Natural killer cell treated with Interleukin-12 subunit alpha and Interleukin-12 subunit beta and Interleukin-15 and Interleukin-18, amount 100 ng/mL, for 72 hours (primary cell): ENCODE data around the gene PACRG. TPM values are rescaled to one million over a fixed set of nuclear protein-coding genes. Genes with fewer than 3 reads are reported as not detected.

Source experiments
- ATAC-seq, 2 donors: fragments of 150-1000 bp; cut with Tn5 transposase in 1 of 2; sonication (Bioruptor Pico), chemical (Tn5 transposase) in 1 of 2; 2 replicates each; pipeline ENCODE4 v1.10.0; 2021
- DNase-seq: peaks from one replicate; pipeline ENCODE4 v3.0.0; 2022; ENCODE audit warnings: low spot score
- H3K27ac Mint-ChIP-seq, 2 donors: 1 replicate in 1 of 2; 2 replicates in 1 of 2; pipeline ENCODE4 v1.8.0; 2022; ENCODE audit warnings: mixed read lengths in 2 of 2, mild to moderate bottlenecking in 1 of 2, moderate library complexity in 1 of 2
- H3K27me3 Mint-ChIP-seq, 2 donors: 1 replicate in 1 of 2; 2 replicates in 1 of 2; pipeline ENCODE4 v1.8.0; 2022; ENCODE audit warnings: mixed read lengths in 2 of 2
- H3K36me3 Mint-ChIP-seq: one replicate; pipeline ENCODE4 v1.8.0; 2022; ENCODE audit warnings: mixed read lengths
- H3K4me1 Mint-ChIP-seq, 2 donors: 1 replicate in 1 of 2; 2 replicates in 1 of 2; pipeline ENCODE4 v1.8.0; 2022; ENCODE audit warnings: low read depth in 2 of 2, mixed read lengths in 2 of 2, mild to moderate bottlenecking in 1 of 2
- H3K4me3 Mint-ChIP-seq: one replicate; pipeline ENCODE4 v1.8.0; 2022; ENCODE audit warnings: mixed read lengths
- H3K9me3 Mint-ChIP-seq: 2 replicates; pipeline ENCODE4 v1.8.0; 2022; ENCODE audit warnings: mixed read lengths
- total RNA-seq, 2 donors: library from RNA; stranded (reverse); gene quantifications; one replicate each; pipeline ENCODE4 v1.2.3, GENCODE V29; 2022

PACRG gene
- total RNA-seq, 2 donors from 2014 or later, result not detected

DNA sequence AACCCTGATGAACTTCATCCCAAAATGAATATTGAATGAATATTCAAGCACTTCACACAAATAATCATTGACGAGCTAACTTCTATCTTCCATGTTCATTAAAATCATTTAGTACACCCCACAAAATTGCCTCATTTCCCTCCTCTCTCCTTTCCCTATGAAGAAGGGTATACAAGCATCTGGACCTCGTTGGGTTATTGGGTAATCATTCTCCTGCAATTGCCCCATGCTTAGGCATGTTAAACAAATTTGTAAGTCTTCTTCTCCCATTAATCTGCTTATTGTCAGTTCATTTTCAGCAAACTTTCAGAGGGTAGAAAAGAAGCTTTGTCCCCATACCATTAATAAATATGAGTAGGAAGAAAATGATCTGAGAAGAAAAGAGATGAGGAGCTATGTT is 27.8 kb upstream of the PACRG start:
- no peaks in the 10 kb centered on the region for H3K4me1 Mint-ChIP-seq
- DNase-seq (no peak), ATAC-seq (no peak)
- no peaks in the 10 kb centered on the region for H3K36me3 Mint-ChIP-seq
- no peak overlapping the region for H3K27ac Mint-ChIP-seq
- no peak overlapping the region for H3K4me3 Mint-ChIP-seq
- no peaks in the 10 kb centered on the region for H3K9me3 Mint-ChIP-seq
- peaks cover 0 to 2% of the 10 kb centered on the region in 2 donors for H3K27me3 Mint-ChIP-seq

GRCh38 chr6:162700966-162701365 is 26.8 kb upstream of the PACRG start:
- Mint-ChIP-seq H3K27me3 (peaks cover 0 to 2% of the 10 kb centered on the region in 2 donors), H3K9me3 (no peaks in the 10 kb centered on the region), H3K4me3 (no peak overlapping the region), H3K4me1 (no peaks in the 10 kb centered on the region), H3K27ac (no peak overlapping the region), H3K36me3 (no peaks in the 10 kb centered on the region)
- no peak for DNase-seq
- ATAC-seq, result no peak

GRCh38 chr6:162701551-162701950 is 26.2 kb upstream of the PACRG start:
- Mint-ChIP-seq H3K4me1 (no peaks in the 10 kb centered on the region), H3K27ac (no peak overlapping the region), H3K27me3 (peaks cover 0 to 2% of the 10 kb centered on the region in 2 donors), H3K36me3 (no peaks in the 10 kb centered on the region), H3K4me3 (no peak overlapping the region), H3K9me3 (no peaks in the 10 kb centered on the region)
- no peak for DNase-seq
- ATAC-seq, result no peak

DNA sequence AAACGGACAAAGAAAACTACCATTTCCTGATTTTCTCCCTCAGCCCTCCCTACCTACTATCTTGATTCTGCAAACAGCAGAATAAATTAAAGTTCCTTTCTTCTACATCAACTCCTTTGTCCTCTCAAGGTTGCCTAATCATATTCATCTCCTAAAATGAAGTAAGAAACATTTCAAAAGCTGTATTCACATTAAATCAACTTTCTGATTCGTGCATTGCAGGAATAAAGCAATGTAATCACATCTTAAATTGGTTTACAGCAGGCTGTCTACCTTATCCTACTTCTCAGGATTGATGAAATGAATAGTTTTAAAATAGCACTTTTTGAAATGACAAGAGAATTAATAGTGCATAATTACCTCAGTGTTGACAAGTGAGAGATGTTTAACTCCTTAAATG is 25.3 kb upstream of the PACRG start:
- no peak overlapping the region for H3K4me3 Mint-ChIP-seq
- no peak for DNase-seq
- H3K36me3 Mint-ChIP-seq, result no peaks in the 10 kb centered on the region
- no peaks in the 10 kb centered on the region for H3K4me1 Mint-ChIP-seq
- no peak for ATAC-seq
- no peak overlapping the region for H3K27ac Mint-ChIP-seq
- no peaks in the 10 kb centered on the region for H3K9me3 Mint-ChIP-seq
- H3K27me3 Mint-ChIP-seq, result peaks cover 0 to 2% of the 10 kb centered on the region in 2 donors

- Mint-ChIP-seq H3K27me3 (peaks cover 0 to 2% of the 10 kb centered on the region in 2 donors), H3K9me3 (no peaks in the 10 kb centered on the region), H3K4me3 (no peak overlapping the region), H3K36me3 (no peaks in the 10 kb centered on the region), H3K27ac (no peak overlapping the region), H3K4me1 (no peaks in the 10 kb centered on the region)
- ATAC-seq (peak in 1 of 2 donors; percentile 53), DNase-seq (no peak)
Measured at GRCh38 chr6:162704001-162704400, 23.8 kb upstream of the PACRG start.

DNA sequence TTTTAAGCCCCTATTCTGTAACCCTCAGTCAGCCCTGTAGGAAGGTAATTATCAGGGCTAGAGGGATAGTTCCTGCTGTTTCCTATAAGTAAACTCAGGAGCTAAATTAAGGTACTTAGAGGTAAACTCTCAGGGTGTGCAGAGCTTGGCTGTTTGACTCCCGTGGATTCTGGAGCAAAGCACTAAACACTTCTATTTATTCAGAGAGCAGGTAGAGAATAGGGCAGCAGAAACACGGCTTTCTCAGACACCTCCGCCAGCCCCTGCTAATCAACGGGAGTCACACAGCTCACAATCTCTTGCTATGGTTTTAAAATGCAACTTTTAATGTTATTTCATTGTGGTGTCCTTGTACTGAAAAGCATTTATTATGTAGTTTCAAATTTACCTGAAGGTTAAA is 22.0 kb upstream of the PACRG start:
- DNase-seq (no peak), ATAC-seq (no peak)
- Mint-ChIP-seq H3K36me3 (no peaks in the 10 kb centered on the region), H3K4me1 (no peaks in the 10 kb centered on the region), H3K9me3 (no peaks in the 10 kb centered on the region), H3K27ac (no peak overlapping the region), H3K4me3 (no peak overlapping the region), H3K27me3 (peaks cover 0 to 2% of the 10 kb centered on the region in 2 donors)

DNA sequence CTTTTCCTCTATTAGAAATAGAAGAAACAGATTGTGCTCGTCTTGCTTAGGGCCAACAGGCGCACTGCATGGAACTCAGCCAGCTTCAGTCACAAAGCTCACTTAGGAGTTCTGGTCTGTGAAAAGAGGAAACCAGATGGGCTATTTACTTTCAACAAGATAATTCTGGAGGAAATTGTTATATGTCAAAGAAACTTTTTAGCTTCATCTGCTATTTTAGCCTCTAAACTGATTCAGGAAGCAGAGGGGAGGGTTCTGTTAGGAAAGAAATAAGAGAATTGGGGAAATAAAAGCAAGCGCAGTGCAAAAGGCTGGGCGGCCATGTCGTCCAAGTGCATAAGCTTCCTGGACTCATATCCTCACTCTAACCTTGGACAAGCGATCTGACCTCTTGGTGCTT is 21.5 kb upstream of the PACRG start:
- Mint-ChIP-seq H3K27me3 (peaks cover 0 to 2% of the 10 kb centered on the region in 2 donors), H3K9me3 (no peaks in the 10 kb centered on the region), H3K36me3 (no peaks in the 10 kb centered on the region), H3K4me1 (no peaks in the 10 kb centered on the region), H3K4me3 (no peak overlapping the region), H3K27ac (no peak overlapping the region)
- no peak for ATAC-seq
- no peak for DNase-seq

DNA sequence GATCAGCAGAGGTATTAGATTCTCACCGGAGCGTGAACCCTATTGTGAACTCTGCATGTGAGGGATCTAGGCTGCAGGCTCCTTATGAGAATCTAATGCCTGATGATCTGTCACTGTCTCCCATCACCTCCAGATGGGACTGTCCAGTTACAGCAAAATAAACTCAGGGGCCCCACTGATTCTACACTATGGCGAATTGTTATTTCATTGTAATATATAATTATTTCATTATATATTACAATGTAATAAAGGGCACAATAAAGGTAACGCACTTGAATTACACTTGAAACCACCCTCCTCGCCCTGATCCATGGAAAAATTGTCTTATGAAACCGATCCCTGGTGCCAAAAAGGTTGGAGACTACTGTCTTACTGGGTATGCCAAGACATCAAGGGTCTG is 18.8 kb upstream of the PACRG start:
- ATAC-seq, result no peak
- H3K4me3 Mint-ChIP-seq, result no peak overlapping the region
- no peak overlapping the region for H3K27ac Mint-ChIP-seq
- H3K9me3 Mint-ChIP-seq, result no peaks in the 10 kb centered on the region
- no peaks in the 10 kb centered on the region for H3K36me3 Mint-ChIP-seq
- no peaks in the 10 kb centered on the region for H3K4me1 Mint-ChIP-seq
- H3K27me3 Mint-ChIP-seq, result no peaks in the 10 kb centered on the region
- no peak for DNase-seq

DNA sequence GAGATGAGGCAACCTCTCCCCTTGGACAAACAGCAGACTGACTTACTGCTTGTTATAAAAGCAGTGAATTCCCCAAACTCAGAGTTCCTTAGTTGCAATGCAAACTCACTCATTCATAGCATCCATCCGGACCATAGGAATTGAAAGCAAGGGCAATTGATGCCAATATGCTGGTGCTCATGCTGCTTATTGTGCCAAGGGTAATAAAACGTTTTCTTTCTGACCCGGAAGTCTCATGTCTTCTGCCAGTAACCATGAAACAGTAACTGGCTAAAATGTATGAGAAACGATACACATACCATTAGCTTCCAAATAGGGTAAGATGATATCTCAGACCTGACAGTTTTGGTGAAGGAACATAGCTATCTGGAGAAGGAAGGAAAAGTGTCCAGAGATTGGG is 18.3 kb upstream of the PACRG start:
- H3K9me3 Mint-ChIP-seq, result no peaks in the 10 kb centered on the region
- H3K27ac Mint-ChIP-seq, result no peak overlapping the region

GRCh38 chr6:162710419-162710818 is 17.4 kb upstream of the PACRG start:
- no peak for ATAC-seq
- no peaks in the 10 kb centered on the region for H3K36me3 Mint-ChIP-seq

More for the DNA sequence above, 18.3 kb upstream of the PACRG start:
- H3K4me1 Mint-ChIP-seq, result no peaks in the 10 kb centered on the region
- no peak overlapping the region for H3K4me3 Mint-ChIP-seq
- no peaks in the 10 kb centered on the region for H3K36me3 Mint-ChIP-seq
- H3K27me3 Mint-ChIP-seq, result no peaks in the 10 kb centered on the region
- ATAC-seq (no peak), DNase-seq (no peak)

DNA sequence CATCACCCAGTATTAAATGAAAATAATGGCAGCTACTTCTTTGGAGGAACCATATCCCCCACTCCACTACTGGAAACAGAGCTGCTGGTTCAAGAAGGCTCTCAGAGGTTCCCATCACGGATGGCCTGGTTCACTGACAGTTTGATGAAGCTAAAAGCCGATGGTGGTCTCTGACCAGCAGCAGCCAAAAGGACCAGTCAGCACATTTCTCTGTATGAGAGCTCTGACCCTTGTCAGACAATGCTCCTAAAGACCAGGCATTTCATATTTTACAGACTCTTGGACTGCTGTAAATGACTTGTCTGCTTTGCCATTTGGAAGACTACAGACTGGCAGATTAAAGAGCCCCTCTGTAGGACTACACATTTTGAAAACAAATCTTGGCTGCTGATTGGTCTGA is 16.8 kb upstream of the PACRG start:
- Mint-ChIP-seq H3K36me3 (no peaks in the 10 kb centered on the region), H3K27ac (no peak overlapping the region), H3K9me3 (no peaks in the 10 kb centered on the region), H3K4me3 (no peak overlapping the region), H3K27me3 (peaks cover 0 to 5% of the 10 kb centered on the region in 2 donors), H3K4me1 (no peaks in the 10 kb centered on the region)
- DNase-seq, result no peak
- no peak for ATAC-seq

More at GRCh38 chr6:162710419-162710818, 17.4 kb upstream of the PACRG start:
- Mint-ChIP-seq H3K4me1 (no peaks in the 10 kb centered on the region), H3K27ac (no peak overlapping the region), H3K9me3 (no peaks in the 10 kb centered on the region), H3K4me3 (no peak overlapping the region), H3K27me3 (no peaks in the 10 kb centered on the region)
- no peak for DNase-seq

DNA sequence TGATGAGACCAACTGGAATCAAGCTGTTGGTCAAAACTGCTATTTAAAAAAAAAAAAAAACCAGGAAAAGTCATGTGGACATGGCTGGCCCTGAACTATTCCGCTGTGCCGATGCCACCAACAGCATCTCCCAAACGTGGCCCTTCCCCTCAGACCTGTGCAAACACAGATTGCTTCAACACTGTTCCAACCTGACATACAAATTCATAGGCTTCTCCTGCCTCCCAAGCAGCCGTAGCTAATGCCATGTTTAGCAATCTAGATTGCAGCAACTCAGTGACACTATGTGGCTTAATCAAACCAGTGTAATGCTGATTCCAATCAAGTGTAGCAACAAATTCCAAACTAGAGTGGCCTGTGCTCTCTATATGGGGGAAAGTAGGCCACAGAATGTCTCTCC is 16.4 kb upstream of the PACRG start:
- no peak for ATAC-seq
- Mint-ChIP-seq H3K27me3 (peaks cover 0 to 6% of the 10 kb centered on the region in 2 donors), H3K4me1 (no peaks in the 10 kb centered on the region), H3K9me3 (no peaks in the 10 kb centered on the region), H3K4me3 (no peak overlapping the region), H3K27ac (no peak overlapping the region), H3K36me3 (no peaks in the 10 kb centered on the region)
- DNase-seq, result no peak

GRCh38 chr6:162712694-162713093 is 15.1 kb upstream of the PACRG start:
- no peak for ATAC-seq
- Mint-ChIP-seq H3K4me1 (no peaks in the 10 kb centered on the region), H3K9me3 (no peaks in the 10 kb centered on the region), H3K27ac (no peak overlapping the region), H3K4me3 (no peak overlapping the region), H3K27me3 (peaks cover 5 to 6% of the 10 kb centered on the region in 2 donors), H3K36me3 (peaks cover 5% of the 10 kb centered on the region)
- DNase-seq, result no peak

DNA sequence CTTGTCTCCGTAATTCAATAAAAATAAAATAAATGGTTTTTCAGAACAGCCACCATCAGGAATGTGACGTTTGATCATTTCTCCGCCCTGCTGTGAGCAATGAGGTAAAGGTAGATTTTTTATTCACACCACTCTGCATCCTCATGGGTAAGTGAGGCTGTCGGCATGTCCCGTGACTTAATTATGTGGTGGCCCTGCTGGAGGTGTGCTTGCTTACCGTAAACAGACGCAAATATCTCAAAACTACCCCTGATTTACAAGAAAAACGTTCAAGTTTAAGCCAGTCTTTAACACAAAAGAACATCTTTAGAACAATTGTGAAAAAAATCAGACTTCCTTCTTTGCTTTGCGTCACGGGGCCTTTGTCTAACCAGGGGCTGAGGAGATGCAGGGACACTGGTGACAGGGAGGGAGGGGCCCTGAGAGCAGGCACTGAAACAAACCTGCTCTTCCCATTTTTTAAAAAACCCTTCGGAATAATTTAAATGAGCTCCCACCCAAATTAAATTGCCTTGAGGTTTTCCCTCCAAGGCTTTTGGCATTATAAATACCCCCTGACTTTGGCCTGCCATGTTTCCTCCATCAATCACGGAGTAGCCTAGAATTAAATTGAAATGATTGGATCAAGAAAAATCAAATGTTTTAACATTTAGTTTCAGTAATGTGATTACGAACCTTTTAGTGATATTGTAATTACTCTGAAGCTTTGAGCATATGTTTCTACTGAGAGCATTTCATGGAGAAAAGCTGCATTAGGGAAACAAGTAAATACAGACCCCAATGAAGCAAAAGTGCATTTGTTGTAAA is 13.6 kb upstream of the PACRG start:
- no peak overlapping the region for H3K27ac Mint-ChIP-seq
- no peaks in the 10 kb centered on the region for H3K9me3 Mint-ChIP-seq
- DNase-seq (no peak), ATAC-seq (no peak)
- H3K27me3 Mint-ChIP-seq, result peaks cover 6 to 10% of the 10 kb centered on the region in 2 donors
- peaks cover 5% of the 10 kb centered on the region for H3K36me3 Mint-ChIP-seq
- no peaks in the 10 kb centered on the region for H3K4me1 Mint-ChIP-seq
- no peak overlapping the region for H3K4me3 Mint-ChIP-seq

GRCh38 chr6:162715601-162716000 is 12.2 kb upstream of the PACRG start:
- Mint-ChIP-seq H3K4me3 (no peak overlapping the region), H3K27me3 (peaks cover 6 to 10% of the 10 kb centered on the region in 2 donors), H3K4me1 (no peaks in the 10 kb centered on the region), H3K36me3 (peaks cover 5% of the 10 kb centered on the region), H3K27ac (no peak overlapping the region), H3K9me3 (no peaks in the 10 kb centered on the region)
- DNase-seq, result no peak
- no peak for ATAC-seq
